CD14-positive monocyte (primary cell): ENCODE measurements around the gene CST9. TPM values are rescaled to one million over a fixed set of nuclear protein-coding genes. Genes with fewer than 3 reads are reported as not detected.

ENCODE experiments used
- DNase-seq, 3 donors: peaks; one replicate each; pipeline ENCODE4 v3.0.0-alpha.2; 2011 to 2022
- H2AFZ ChIP-seq: 2 replicates; pipeline ENCODE4 v1.6.0; 2012; ENCODE audit warnings: mild to moderate bottlenecking, low read depth, low read length, inconsistent platforms; ENCODE audit not compliant: insufficient read depth, poor library complexity, severe bottlenecking
- H3K27ac ChIP-seq, 2 donors: 1 replicate in 1 of 2; 2 replicates in 1 of 2; pipeline ENCODE4 v1.5.1; 2012 to 2013; ENCODE audit warnings: low read length in 2 of 2, control low read depth in 1 of 2, inconsistent platforms in 1 of 2, low read depth in 1 of 2, mild to moderate bottlenecking in 1 of 2
- H3K27me3 ChIP-seq, 2 donors: one replicate each; pipeline versions ENCODE4 v1.6.0 to v1.6.1; 2011 to 2013; ENCODE audit warnings: low read length in 2 of 2; ENCODE audit not compliant: control insufficient read depth in 2 of 2, insufficient read depth in 2 of 2
- H3K36me3 ChIP-seq, 2 donors: replicated peaks in 1 of 2; 1 replicate in 1 of 2; 2 replicates in 1 of 2; pipeline versions ENCODE4 v1.5.1 to v1.6.1; 2012 to 2013; ENCODE audit warnings: low read length in 2 of 2, control low read depth in 1 of 2, inconsistent platforms in 1 of 2, mild to moderate bottlenecking in 1 of 2; ENCODE audit not compliant: insufficient read depth in 2 of 2, control insufficient read depth in 1 of 2
- H3K4me1 ChIP-seq, 2 donors: 1 replicate in 1 of 2; 2 replicates in 1 of 2; pipeline versions ENCODE4 v1.5.1 to v1.6.1; 2012 to 2013; ENCODE audit warnings: low read length in 2 of 2, control low read depth in 1 of 2, inconsistent platforms in 1 of 2, mild to moderate bottlenecking in 1 of 2, moderate library complexity in 1 of 2; ENCODE audit not compliant: insufficient read depth in 2 of 2, control insufficient read depth in 1 of 2
- H3K4me2 ChIP-seq: replicated peaks from 2 replicates; pipeline ENCODE3; 2012; ENCODE audit warnings: low read length, moderate library complexity, mild to moderate bottlenecking; ENCODE audit not compliant: poor library complexity, severe bottlenecking; ENCODE audit errors: extremely low read depth
- H3K4me3 ChIP-seq, 3 experiments: fragments of 200-600 bp in 1 of 3; sonication (generic) in 1 of 3; replicated peaks in 1 of 3; 1 replicate in 2 of 3; 2 replicates in 1 of 3; pipeline ENCODE4 v1.5.1; 2011 to 2013; ENCODE audit warnings: low read length in 3 of 3, mild to moderate bottlenecking in 3 of 3, control low read depth in 2 of 3, low read depth in 2 of 3, inconsistent platforms in 1 of 3, moderate library complexity in 1 of 3
- H3K79me2 ChIP-seq: 2 replicates; pipeline ENCODE4 v1.6.0; 2012; ENCODE audit warnings: mild to moderate bottlenecking, control low read depth, inconsistent platforms, low read length, moderate library complexity; ENCODE audit not compliant: insufficient read depth
- H3K9ac ChIP-seq: 2 replicates; pipeline ENCODE4 v1.6.0; 2017; ENCODE audit warnings: low read length, mild to moderate bottlenecking; ENCODE audit not compliant: insufficient read depth, poor library complexity, severe bottlenecking
- H3K9me3 ChIP-seq, 2 donors: replicated peaks in 1 of 2; 1 replicate in 1 of 2; 2 replicates in 1 of 2; pipeline versions ENCODE4 v1.5.1 to v1.6.1; 2012 to 2013; ENCODE audit warnings: low read length in 2 of 2, control low read depth in 1 of 2; ENCODE audit not compliant: control insufficient read depth in 1 of 2, insufficient read depth in 1 of 2
- H4K20me1 ChIP-seq: 2 replicates; pipeline ENCODE4 v1.6.0; 2012; ENCODE audit warnings: mild to moderate bottlenecking, low read length, control low read depth, moderate library complexity; ENCODE audit not compliant: insufficient read depth
- H3K27ac Mint-ChIP-seq, 7 donors: one replicate each; pipeline ENCODE4 v1.8.0; 2020; ENCODE audit warnings: mild to moderate bottlenecking in 7 of 7, mixed read lengths in 7 of 7, moderate library complexity in 6 of 7, inconsistent platforms in 2 of 7
- H3K27me3 Mint-ChIP-seq, 3 donors: one replicate each; pipeline ENCODE4 v1.8.0; 2021 to 2022; ENCODE audit warnings: low read depth in 3 of 3, mild to moderate bottlenecking in 3 of 3, mixed read lengths in 3 of 3, moderate library complexity in 3 of 3, inconsistent platforms in 1 of 3
- H3K36me3 Mint-ChIP-seq, 2 donors: one replicate each; pipeline ENCODE4 v1.8.0; 2020; ENCODE audit warnings: mixed read lengths in 2 of 2, inconsistent platforms in 1 of 2, mild to moderate bottlenecking in 1 of 2
- H3K4me1 Mint-ChIP-seq: one replicate; pipeline ENCODE4 v1.8.0; 2020; ENCODE audit warnings: mild to moderate bottlenecking, mixed read lengths
- H3K4me3 Mint-ChIP-seq, 2 donors: one replicate each; pipeline ENCODE4 v1.8.0; 2020; ENCODE audit warnings: mild to moderate bottlenecking in 2 of 2, mixed read lengths in 2 of 2, moderate library complexity in 1 of 2
- H3K9me3 Mint-ChIP-seq, 7 donors: one replicate each; pipeline ENCODE4 v1.8.0; 2020 to 2022; ENCODE audit warnings: mixed read lengths in 7 of 7, mild to moderate bottlenecking in 6 of 7, moderate library complexity in 6 of 7, inconsistent platforms in 2 of 7
- CTCF ChIP-seq: fragments of 200-600 bp; IDR thresholded peaks from one replicate; pipeline ENCODE4 v1.8.0; 2022; ENCODE audit warnings: antibody characterized with exemption, mild to moderate bottlenecking
- WGBS: methylation state at CpG from one replicate; pipeline ENCODE4 v1.1.5; 2013; ENCODE audit warnings: missing lambda C conversion rate; ENCODE audit not compliant: insufficient coverage; 5-methylcytosine and 5-hydroxymethylcytosine counted together
- intact Hi-C, 2 donors: fragments of 100-400 bp; cut with micrococcal nuclease; formaldehyde crosslinking; loops; one replicate each; pipeline versions ENCODE4 v1.15.0 to v1.15.1; 2023
- polyA plus RNA-seq, 3 donors: library from polyadenylated mRNA; depleted of rRNA in 1 of 3; unstranded in 2 of 3; stranded (reverse) in 1 of 3; fragments of 300-500 nt in 2 of 3; fragments of >200 nt in 1 of 3; fragmentation: Illumina TruSeq in 2 of 3; gene quantifications; 1 replicate in 2 of 3; 2 replicates in 1 of 3; pipeline ENCODE4 v1.2.3, GENCODE V29; 2012 to 2021

CST9 gene
- polyA plus RNA-seq, 3 donors = 0.13 TPM; not detected in 2

- H3K79me2 ChIP-seq = peaks cover 38% of the 10 kb centered on the region
- H3K9me3 Mint-ChIP-seq = peaks cover 0 to 2% (median 0%) of the 10 kb centered on the region in 7 donors
- peaks cover 28 to 35% of the 10 kb centered on the region in 2 donors for H3K36me3 Mint-ChIP-seq
- 58% methylated on average over 8 of the region's 9 CpGs for WGBS
- H4K20me1 ChIP-seq = peaks cover 39% of the 10 kb centered on the region
- H3K27ac ChIP-seq = no peak overlapping the region
- H3K4me3 ChIP-seq = peak overlapping the region in 1 of 3 experiments; percentile 97
- H3K4me3 Mint-ChIP-seq = no peak overlapping the region
- H3K4me2 ChIP-seq = peak overlapping the region; percentile 87
- peaks cover 86% of the 10 kb centered on the region for H3K4me1 Mint-ChIP-seq
- intact Hi-C loops = no loop called here
- H3K9me3 ChIP-seq = no peaks in the 10 kb centered on the region
- no peaks in the 10 kb centered on the region for H3K27me3 ChIP-seq
- peak overlapping the region in 1 of 7 donors; percentile 57 for H3K27ac Mint-ChIP-seq
- H2AFZ ChIP-seq = no peak overlapping the region
- TF ChIP-seq CTCF = no peak
- no peak overlapping the region for H3K9ac ChIP-seq
- peaks cover 0 to 4% (median 0%) of the 10 kb centered on the region in 3 donors for H3K27me3 Mint-ChIP-seq
- no peak for DNase-seq
- peaks cover 83 to 90% of the 10 kb centered on the region in 2 donors for H3K4me1 ChIP-seq
- H3K36me3 ChIP-seq = peaks cover 22 to 24% of the 10 kb centered on the region in 2 donors
These were observed 32.6 kb upstream of the CST9 start for GRCh38 chr20:23638309-23638708.

- whole genome bisulfite sequencing = under 1% methylated on average over 83 of the region's 92 CpGs
- intact Hi-C loops = no loop called here
- peak within 1 kb of the TSS; percentile 86 for H2AFZ ChIP-seq
- no peaks in the 10 kb centered on the region for H3K9me3 ChIP-seq
- peaks cover 83 to 90% of the 10 kb centered on the region in 2 donors for H3K4me1 ChIP-seq
- Mint-ChIP-seq H3K27me3 (peaks cover 0 to 4% (median 0%) of the 10 kb centered on the region in 3 donors), H3K4me3 (peak within 1 kb of the TSS; percentile 89 to 97), H3K36me3 (peaks cover 32 to 42% of the 10 kb centered on the region in 2 donors), H3K4me1 (peaks cover 86% of the 10 kb centered on the region), H3K27ac (peak within 1 kb of the TSS; percentile 43 to 91 (median 81)), H3K9me3 (peaks cover 0 to 2% (median 0%) of the 10 kb centered on the region in 7 donors)
- H3K79me2 ChIP-seq = peaks cover 38% of the 10 kb centered on the region
- TF ChIP-seq CTCF = no peak
- peak; percentile 52 to 69 (median 60) for DNase-seq
- H3K36me3 ChIP-seq = peaks cover 29 to 32% of the 10 kb centered on the region in 2 donors
- H3K4me2 ChIP-seq = peak within 1 kb of the TSS; percentile 87
- no peaks in the 10 kb centered on the region for H3K27me3 ChIP-seq
- H3K4me3 ChIP-seq = peak within 1 kb of the TSS; percentile 87 to 97 (median 91)
- H3K9ac ChIP-seq = peak within 1 kb of the TSS; percentile 86
- H3K27ac ChIP-seq = peak within 1 kb of the TSS; percentile 21 to 88
- peaks cover 47% of the 10 kb centered on the region for H4K20me1 ChIP-seq
These were observed 31.8 kb upstream of the CST9 start, which contains the start of gene CST3 for GRCh38 chr20:23637282-23638221. CST3 (minus strand) TSS chr20:23637955; CDS start chr20:23637862, 93 bp downstream.
